SH-SY5Y (cell line): ENCODE measurements around the gene PPM1H.

Experiments used
- GATA2 ChIP-seq: IDR thresholded peaks from 2 replicates; pipeline ENCODE4 v1.6.1; 2011; ENCODE audit warnings: mild to moderate bottlenecking, low read depth, low read length
- GATA3 ChIP-seq: IDR thresholded peaks from 2 replicates; pipeline ENCODE4 v1.6.1; 2011; ENCODE audit warnings: low read depth, mild to moderate bottlenecking, low read length, moderate library complexity

DNA sequence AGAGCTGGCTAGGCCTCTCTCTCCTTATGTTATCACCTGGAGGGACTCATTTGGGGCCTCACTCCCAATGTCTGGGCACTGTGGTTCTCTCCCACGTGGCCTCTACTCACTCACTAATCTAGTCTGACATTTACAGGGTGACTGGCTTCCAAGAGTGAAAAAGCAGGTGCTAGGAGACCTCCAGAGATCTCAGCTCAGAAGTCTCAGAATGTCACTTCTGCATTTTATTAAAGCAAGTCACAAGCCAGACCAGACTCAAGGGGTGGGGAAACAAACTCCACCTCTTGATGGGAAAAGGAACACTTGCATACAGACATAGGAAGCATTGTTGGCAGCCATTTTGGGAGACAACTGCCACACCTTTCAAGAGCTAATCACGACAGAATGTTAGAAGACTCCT lies 292.5 kb downstream of the PPM1H start:
- TF ChIP-seq GATA2 (no peak), GATA3 (no peak)
